ENCODE data around the gene DNAH7. TPM values are rescaled to one million over a fixed set of nuclear protein-coding genes. Genes with fewer than 3 reads are reported as not detected.
A peak's percentile ranks its signal among the peaks of the same experiment; 100 is the strongest.

DNAH7 gene
- total RNA-seq, 4 donors from 2014 or later = 0.05 to 0.07 (median 0.05) TPM; not detected in 1

DNA sequence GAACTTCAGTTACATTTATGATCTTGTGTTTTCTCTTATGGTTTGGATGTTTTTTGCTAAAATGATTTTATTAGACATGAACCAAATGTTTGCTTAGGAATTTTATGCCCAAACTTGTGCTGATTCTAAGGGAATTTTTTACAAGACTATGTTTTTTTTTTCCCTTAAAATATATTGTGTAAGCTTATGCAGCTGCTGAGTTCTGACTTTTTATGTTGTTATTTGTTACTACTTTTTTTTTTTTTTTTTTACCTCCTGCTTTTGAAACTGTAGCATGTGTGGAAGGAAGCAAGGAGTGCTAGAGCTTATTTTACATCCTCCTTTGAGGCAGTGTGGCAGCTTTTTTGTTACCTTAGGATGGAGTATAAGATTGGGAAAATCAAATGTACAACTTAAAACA, 6.0 kb upstream of the DNAH7 start:
- DNase-seq = no peak
- Histone ChIP-seq H3K27me3 (no peaks in the 10 kb centered on the region), H3K4me1 (no peaks in the 10 kb centered on the region), H3K27ac (no peak overlapping the region), H3K36me3 (no peaks in the 10 kb centered on the region), H3K9me3 (no peaks in the 10 kb centered on the region), H3K4me3 (no peak overlapping the region)
- ATAC-seq = no peak
- intact Hi-C loops (cut with DNase I; ENCODE audit: low total_unique reads) (loop anchor here (10.0 kb wide), 2 partner anchors 380 to 680 kb away; no protein-coding TSS in a partner anchor), in situ Hi-C loops (cut with MboI; ENCODE audit: low sequenced_read_pairs in 4 of 4) (loop anchor here in 3 of 4 donors (25.0 kb wide), 4 partner anchors 88 to 388 kb away; partner anchors contain the start of gene STK17B (in 1 of the 3))
- TF ChIP-seq, protein P1, sequence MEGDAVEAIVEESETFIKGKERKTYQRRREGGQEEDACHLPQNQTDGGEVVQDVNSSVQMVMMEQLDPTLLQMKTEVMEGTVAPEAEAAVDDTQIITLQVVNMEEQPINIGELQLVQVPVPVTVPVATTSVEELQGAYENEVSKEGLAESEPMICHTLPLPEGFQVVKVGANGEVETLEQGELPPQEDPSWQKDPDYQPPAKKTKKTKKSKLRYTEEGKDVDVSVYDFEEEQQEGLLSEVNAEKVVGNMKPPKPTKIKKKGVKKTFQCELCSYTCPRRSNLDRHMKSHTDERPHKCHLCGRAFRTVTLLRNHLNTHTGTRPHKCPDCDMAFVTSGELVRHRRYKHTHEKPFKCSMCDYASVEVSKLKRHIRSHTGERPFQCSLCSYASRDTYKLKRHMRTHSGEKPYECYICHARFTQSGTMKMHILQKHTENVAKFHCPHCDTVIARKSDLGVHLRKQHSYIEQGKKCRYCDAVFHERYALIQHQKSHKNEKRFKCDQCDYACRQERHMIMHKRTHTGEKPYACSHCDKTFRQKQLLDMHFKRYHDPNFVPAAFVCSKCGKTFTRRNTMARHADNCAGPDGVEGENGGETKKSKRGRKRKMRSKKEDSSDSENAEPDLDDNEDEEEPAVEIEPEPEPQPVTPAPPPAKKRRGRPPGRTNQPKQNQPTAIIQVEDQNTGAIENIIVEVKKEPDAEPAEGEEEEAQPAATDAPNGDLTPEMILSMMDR (IDR thresholded peaks at IDR 0.05 in 4 of 5, conservative IDR thresholded peaks at IDR 0.05 in 1 of 5) = no peak
- no peak for TF ChIP-seq POLR2A (IDR thresholded peaks at IDR 0.05)

DNA sequence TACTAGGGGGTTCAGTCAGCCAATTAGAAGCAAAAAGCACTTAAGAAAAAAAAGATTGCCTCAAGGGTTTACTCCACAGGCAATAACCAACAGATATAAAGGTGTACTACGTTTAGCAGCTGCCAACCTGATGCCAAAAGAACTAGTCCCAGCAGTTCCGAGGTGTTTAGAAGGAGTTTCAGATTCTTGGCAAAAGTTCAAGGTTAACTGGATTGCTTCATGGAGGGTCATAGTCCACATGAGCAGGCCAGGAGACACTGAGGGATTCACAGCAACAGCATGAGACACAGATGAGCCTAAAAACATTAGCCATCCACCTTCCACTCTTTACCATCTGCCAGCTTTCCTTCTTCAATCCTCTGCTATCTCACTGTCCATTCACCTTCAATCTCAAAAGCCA, 4.9 kb upstream of the DNAH7 start:
- no peak for TF ChIP-seq POLR2A (IDR thresholded peaks at IDR 0.05)
- TF ChIP-seq, protein P1 (IDR thresholded peaks at IDR 0.05 in 4 of 5, conservative IDR thresholded peaks at IDR 0.05 in 1 of 5) = no peak
- in situ Hi-C loops (cut with MboI; ENCODE audit: low sequenced_read_pairs in 4 of 4) = loop anchor here in 1 of 4 donors (25.0 kb wide), 1 partner anchor 89 kb away; the partner anchor contains the start of gene STK17B

DNA sequence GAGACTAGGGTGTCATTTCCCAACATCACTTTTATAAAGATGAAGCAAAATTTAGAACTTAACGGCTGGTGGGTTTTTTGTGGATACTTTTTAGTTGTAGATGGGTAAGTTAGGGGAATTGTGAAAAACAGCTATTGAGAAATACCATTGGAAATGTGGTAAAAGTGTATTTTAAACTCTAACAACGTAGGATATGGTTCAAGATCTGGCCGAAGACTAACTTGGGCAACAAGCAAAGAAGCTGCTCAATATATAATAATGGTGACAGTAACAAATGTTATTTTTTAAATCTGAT, 1.6 kb downstream of the DNAH7 start:
- Histone ChIP-seq H3K27ac (no peak overlapping the region), H3K4me1 (peaks cover 0 to 5% of the 10 kb centered on the region in 2 donors), H3K4me3 (no peak overlapping the region), H3K27me3 (peaks cover 0 to 5% (median 0%) of the 10 kb centered on the region in 3 donors), H3K9me3 (no peaks in the 10 kb centered on the region), H3K36me3 (no peaks in the 10 kb centered on the region)
- intact Hi-C loops (cut with DNase I; ENCODE audit: low total_unique reads) (loop anchor here (5.0 kb wide), 2 partner anchors 105 to 410 kb away; partner anchors contain the start of genes SLC39A10 and STK17B), in situ Hi-C loops (cut with MboI; ENCODE audit: low sequenced_read_pairs in 4 of 4) (loop anchor here in 1 of 4 donors (25.0 kb wide), 1 partner anchor 95 kb away; the partner anchor contains the start of gene STK17B)
- no peak for ATAC-seq
- TF ChIP-seq, protein P1 (IDR thresholded peaks at IDR 0.05 in 4 of 5, conservative IDR thresholded peaks at IDR 0.05 in 1 of 5) = no peak
- no peak for TF ChIP-seq POLR2A (IDR thresholded peaks at IDR 0.05)
- no peak for DNase-seq

More for the DNA sequence above, 4.9 kb upstream of the DNAH7 start:
- Histone ChIP-seq H3K36me3 (no peaks in the 10 kb centered on the region), H3K4me3 (no peak overlapping the region), H3K27ac (no peak overlapping the region), H3K27me3 (no peaks in the 10 kb centered on the region), H3K4me1 (no peaks in the 10 kb centered on the region), H3K9me3 (no peaks in the 10 kb centered on the region)
- intact Hi-C loops (cut with DNase I; ENCODE audit: low total_unique reads) = loop anchor here (10.0 kb wide), 2 partner anchors 381 to 681 kb away; no protein-coding TSS in a partner anchor
- no peak for ATAC-seq
- no peak for DNase-seq

DNA sequence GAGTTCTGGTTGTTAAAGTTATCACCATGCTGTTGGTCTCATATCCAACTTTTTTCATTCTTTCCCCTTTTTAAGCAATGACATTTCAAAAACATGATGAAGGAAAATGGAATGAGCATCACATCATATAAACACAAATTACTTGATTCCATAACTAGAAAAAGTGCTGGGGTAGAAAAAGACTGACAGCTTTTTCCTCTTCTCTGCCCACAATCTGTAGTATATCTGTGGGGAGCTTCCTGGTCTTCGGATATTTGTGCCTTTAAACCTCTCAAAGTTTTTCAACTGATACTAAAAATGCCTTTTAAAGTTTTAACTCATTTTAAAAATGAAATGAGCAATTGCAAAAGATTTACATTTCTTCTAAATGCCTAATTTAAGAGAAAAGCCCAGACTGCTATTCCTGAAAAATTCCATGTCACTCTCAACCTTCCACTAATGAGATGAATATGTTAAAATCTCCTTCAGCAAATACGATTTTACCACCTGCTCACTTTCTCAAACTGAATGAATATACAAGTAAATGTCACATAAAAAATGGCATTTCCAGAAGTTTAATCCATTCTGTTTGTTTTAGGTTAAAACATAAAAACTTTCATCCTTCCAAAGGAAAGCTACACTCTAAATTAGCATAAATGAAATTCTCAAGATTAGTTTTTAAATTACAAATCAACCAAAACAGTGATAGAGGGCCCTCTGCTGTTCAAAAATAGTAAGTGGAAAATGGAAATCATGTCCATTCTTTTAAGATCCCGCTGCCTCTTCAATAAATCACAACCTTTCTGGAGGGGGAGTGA, 2.1 kb downstream of the DNAH7 start:
- ATAC-seq = no peak
- no peak for TF ChIP-seq POLR2A (IDR thresholded peaks at IDR 0.05)
- TF ChIP-seq, protein P1 (IDR thresholded peaks at IDR 0.05 in 4 of 5, conservative IDR thresholded peaks at IDR 0.05 in 1 of 5) = peak in 2 of 5 experiments; percentile 38 to 54
- peaks cover 0 to 5% (median 0%) of the 10 kb centered on the region in 3 donors for H3K27me3 ChIP-seq
- in situ Hi-C loops (cut with MboI; ENCODE audit: low sequenced_read_pairs in 4 of 4) = loop anchor here in 1 of 4 donors (25.0 kb wide), 1 partner anchor 96 kb away; the partner anchor contains the start of gene STK17B
- peaks cover 0 to 5% of the 10 kb centered on the region in 2 donors for H3K4me1 ChIP-seq
- H3K4me3 ChIP-seq = no peak overlapping the region
- no peak overlapping the region for H3K27ac ChIP-seq
- DNase-seq = no peak
- no peaks in the 10 kb centered on the region for H3K9me3 ChIP-seq
- intact Hi-C loops (cut with DNase I; ENCODE audit: low total_unique reads) = loop anchor here (5.0 kb wide), 2 partner anchors 106 to 409 kb away; partner anchors contain the start of genes SLC39A10 and STK17B
- H3K36me3 ChIP-seq = no peaks in the 10 kb centered on the region

Data from gastrocnemius medialis (tissue), 4 donors.